A673 (cell line): ENCODE data around the gene LDLRAD3. TPM values are rescaled to one million over a fixed set of nuclear protein-coding genes. Genes with fewer than 3 reads are reported as not detected.

Experiments used
- BruUV-seq: library from RNA; stranded (reverse); fragments of 400-500 nt; replicated peaks from 2 replicates; lab custom pipeline; 2021; lab: Mats Ljungman, UMichigan
- CTCF ChIA-PET: fragments of 300-600 bp; sonication (Branson Sonifier 250); formaldehyde crosslinking; loops from one replicate; lab custom pipeline; 2022; ENCODE audit warnings: antibody characterized with exemption; lab: Charles Lee
- POLR2A ChIA-PET: fragments of 300-600 bp; sonication (Branson Sonifier 250); formaldehyde crosslinking; loops from one replicate; lab custom pipeline; 2022; ENCODE audit warnings: antibody characterized with exemption; ENCODE audit not compliant: low non-redundant PET; lab: Charles Lee
- DNase-seq: peaks from one replicate; pipeline ENCODE4 v3.0.0-alpha.2; 2015; ENCODE audit warnings: low spot score
- H3K27ac ChIP-seq: fragments of 200-600 bp; sonication (generic); 2 replicates; pipeline ENCODE4 v1.5.1; 2016; ENCODE audit warnings: mixed run types, low read depth, mild to moderate bottlenecking, mixed read lengths, antibody characterized with exemption, low read length; ENCODE audit not compliant: poor library complexity, severe bottlenecking
- H3K27me3 ChIP-seq: fragments of 200-600 bp; sonication (generic); replicated peaks from 2 replicates; pipeline ENCODE4 v1.6.1; 2017; ENCODE audit warnings: mixed run types, low read depth, mild to moderate bottlenecking, mixed read lengths, antibody characterized with exemption, low read length; ENCODE audit not compliant: insufficient read depth, poor library complexity
- H3K36me3 ChIP-seq: fragments of 200-600 bp; sonication (generic); 2 replicates; pipeline ENCODE4 v1.6.1; 2016; ENCODE audit warnings: mixed run types, mild to moderate bottlenecking, mixed read lengths, antibody characterized with exemption, low read length; ENCODE audit not compliant: insufficient read depth, poor library complexity, severe bottlenecking
- H3K4me1 ChIP-seq: fragments of 200-600 bp; sonication (generic); 2 replicates; pipeline ENCODE4 v1.6.1; 2017; ENCODE audit warnings: mixed run types, mild to moderate bottlenecking, mixed read lengths, antibody characterized with exemption, low read length; ENCODE audit not compliant: insufficient read depth, poor library complexity, severe bottlenecking
- H3K4me3 ChIP-seq: fragments of 200-600 bp; sonication (generic); 2 replicates; pipeline ENCODE4 v1.5.1; 2016; ENCODE audit warnings: low read depth, mixed run types, mild to moderate bottlenecking, mixed read lengths, low read length; ENCODE audit not compliant: poor library complexity, severe bottlenecking
- H3K9me3 ChIP-seq: fragments of 200-600 bp; sonication (generic); 2 replicates; pipeline ENCODE4 v1.6.1; 2016; ENCODE audit warnings: mixed run types, low read depth, mild to moderate bottlenecking, mixed read lengths, antibody characterized with exemption, low read length; ENCODE audit not compliant: poor library complexity, severe bottlenecking
- EZH2 ChIP-seq: fragments of 200-600 bp; sonication (generic); IDR thresholded peaks from 2 replicates; pipeline ENCODE4 v1.6.1; 2017; ENCODE audit warnings: borderline replicate concordance, low read depth, mild to moderate bottlenecking, mixed read lengths, antibody characterized with exemption, low read length; ENCODE audit not compliant: poor library complexity, severe bottlenecking
- intact Hi-C: fragments of 100-400 bp; cut with micrococcal nuclease; formaldehyde crosslinking; loops from one replicate; pipeline ENCODE4 v1.10.0; 2022; ENCODE audit not compliant: unreplicated experiment
- total RNA-seq: library from RNA; stranded (reverse); gene quantifications from 2 replicates; pipeline ENCODE4 v1.2.3, GENCODE V29; 2021
- TF ChIP-seq, protein P1 (sequence below): fragments of 300-800, 200-600 bp; sonication (generic); conservative IDR thresholded peaks from 2 replicates; pipeline ENCODE4 v1.5.1; 2017; ENCODE audit warnings: low read depth, mild to moderate bottlenecking, antibody characterized with exemption, low read length, moderate library complexity, mixed read lengths

The LDLRAD3 gene
- total RNA-seq, 1 experiment from 2014 or later, result 13.1 TPM

DNA sequence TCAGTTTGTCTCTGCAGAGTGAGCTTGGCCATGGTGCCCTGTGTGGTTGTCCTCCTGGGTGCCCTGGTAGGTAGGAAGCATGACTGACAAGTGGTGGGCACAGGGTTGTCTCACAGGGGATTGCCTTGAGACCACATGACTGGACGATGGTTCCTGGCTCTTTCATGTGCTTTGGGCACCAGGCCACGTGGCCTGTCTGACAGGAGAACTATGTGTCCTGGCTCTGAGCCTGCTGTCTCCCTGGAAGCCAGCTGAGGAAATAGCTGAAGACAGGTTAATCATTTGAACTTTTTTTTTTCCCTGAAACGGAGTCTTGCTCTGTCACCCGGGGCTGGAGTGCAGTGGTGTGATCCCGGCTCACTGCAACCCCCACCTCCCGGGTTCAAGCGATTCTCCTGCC is 93.2 kb downstream of the LDLRAD3 start:
- intact Hi-C loops, result no loop called here
- H3K27me3 ChIP-seq, result no peaks in the 10 kb centered on the region
- TF ChIP-seq, protein P1, sequence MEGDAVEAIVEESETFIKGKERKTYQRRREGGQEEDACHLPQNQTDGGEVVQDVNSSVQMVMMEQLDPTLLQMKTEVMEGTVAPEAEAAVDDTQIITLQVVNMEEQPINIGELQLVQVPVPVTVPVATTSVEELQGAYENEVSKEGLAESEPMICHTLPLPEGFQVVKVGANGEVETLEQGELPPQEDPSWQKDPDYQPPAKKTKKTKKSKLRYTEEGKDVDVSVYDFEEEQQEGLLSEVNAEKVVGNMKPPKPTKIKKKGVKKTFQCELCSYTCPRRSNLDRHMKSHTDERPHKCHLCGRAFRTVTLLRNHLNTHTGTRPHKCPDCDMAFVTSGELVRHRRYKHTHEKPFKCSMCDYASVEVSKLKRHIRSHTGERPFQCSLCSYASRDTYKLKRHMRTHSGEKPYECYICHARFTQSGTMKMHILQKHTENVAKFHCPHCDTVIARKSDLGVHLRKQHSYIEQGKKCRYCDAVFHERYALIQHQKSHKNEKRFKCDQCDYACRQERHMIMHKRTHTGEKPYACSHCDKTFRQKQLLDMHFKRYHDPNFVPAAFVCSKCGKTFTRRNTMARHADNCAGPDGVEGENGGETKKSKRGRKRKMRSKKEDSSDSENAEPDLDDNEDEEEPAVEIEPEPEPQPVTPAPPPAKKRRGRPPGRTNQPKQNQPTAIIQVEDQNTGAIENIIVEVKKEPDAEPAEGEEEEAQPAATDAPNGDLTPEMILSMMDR, result no peak
- TF ChIP-seq EZH2, result no peak
- CTCF ChIA-PET, result no interaction called here
- no peaks in the 10 kb centered on the region for H3K9me3 ChIP-seq
- H3K27ac ChIP-seq, result no peak overlapping the region
- POLR2A ChIA-PET, result interaction anchor here (0.5 kb wide), 1 partner anchor 865 kb away, joined by 4 read pairs; no protein-coding TSS in a partner anchor
- no TSS peak for BruUV-seq
- no peak for DNase-seq
- H3K4me1 ChIP-seq, result no peaks in the 10 kb centered on the region
- no peak overlapping the region for H3K4me3 ChIP-seq
- H3K36me3 ChIP-seq, result no peaks in the 10 kb centered on the region

GRCh38 chr11:36038541-36038940 is 94.7 kb downstream of the LDLRAD3 start:
- H3K9me3 ChIP-seq, result no peaks in the 10 kb centered on the region
- H3K4me3 ChIP-seq, result no peak overlapping the region
- no peaks in the 10 kb centered on the region for H3K4me1 ChIP-seq
- no peak overlapping the region for H3K27ac ChIP-seq
- intact Hi-C loops, result no loop called here
- H3K36me3 ChIP-seq, result no peaks in the 10 kb centered on the region
- no TSS peak for BruUV-seq
- ChIA-PET POLR2A (no interaction called here), CTCF (interaction anchor here (1.2 kb wide), 1 partner anchor 228 kb away, joined by 3 read pairs; no protein-coding TSS in a partner anchor)
- no peak for DNase-seq
- TF ChIP-seq, protein P1, result no peak
- no peak for TF ChIP-seq EZH2
- no peaks in the 10 kb centered on the region for H3K27me3 ChIP-seq

DNA sequence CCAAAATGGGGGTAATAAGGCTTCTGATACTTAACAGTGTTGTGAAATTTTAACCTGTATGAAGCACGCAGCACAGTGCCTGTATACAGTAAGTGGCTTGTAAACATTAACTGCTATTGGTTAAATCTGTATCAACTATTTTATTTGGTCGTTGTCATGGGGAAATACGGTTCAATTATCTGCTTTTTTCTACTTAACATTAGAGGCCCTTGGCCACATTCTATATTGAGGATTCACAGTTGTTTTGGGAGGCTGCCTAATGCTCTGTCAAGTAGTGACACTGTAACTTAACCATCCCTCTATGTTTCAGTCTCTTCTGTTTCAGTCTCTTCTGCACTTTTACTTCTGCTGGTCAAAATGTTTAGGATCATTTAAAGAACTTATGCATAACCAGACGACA is 95.6 kb downstream of the LDLRAD3 start:
- Histone ChIP-seq H3K27me3 (no peaks in the 10 kb centered on the region), H3K9me3 (no peaks in the 10 kb centered on the region), H3K27ac (no peak overlapping the region), H3K4me3 (no peak overlapping the region), H3K36me3 (no peaks in the 10 kb centered on the region), H3K4me1 (no peaks in the 10 kb centered on the region)
- intact Hi-C loops, result no loop called here
- POLR2A ChIA-PET, result no interaction called here
- CTCF ChIA-PET, result interaction anchor here (1.5 kb wide), 1 partner anchor 218 kb away, joined by 4 read pairs; no protein-coding TSS in a partner anchor
- TF ChIP-seq, protein P1, result no peak
- TF ChIP-seq EZH2, result no peak
- no peak for DNase-seq
- no TSS peak for BruUV-seq
